GM21528 (cell line): ENCODE data around the gene DLG2.
"Not testable (repeated sequence)": the region's sequence is repeated elsewhere in the genome, so short reads cannot be mapped to it uniquely, and the experiment has no call there.

Experiments used
- ATAC-seq: cut with Tn5 transposase; IDR thresholded peaks from one replicate; pipeline ENCODE4 v1.9.1; 2021; ENCODE audit warnings: mild to moderate bottlenecking, moderate library complexity; ENCODE audit not compliant: unreplicated experiment, low FRiP score

DLG2 gene

GRCh38 chr11:83809274-83809673 is 1817.9 kb downstream of the DLG2 start:
- no peak for ATAC-seq

GRCh38 chr11:83801799-83802198 is 1825.3 kb downstream of the DLG2 start:
- ATAC-seq: no peak

GRCh38 chr11:83793310-83793709 is 1833.8 kb downstream of the DLG2 start:
- no peak for ATAC-seq

- ATAC-seq: no peak
Observed at GRCh38 chr11:83791557-83791956, 1835.6 kb downstream of the DLG2 start.

- ATAC-seq: no peak
Observed at GRCh38 chr11:83785942-83786341, 1841.2 kb downstream of the DLG2 start.

- no peak for ATAC-seq
Observed at GRCh38 chr11:83784419-83784818, 1842.7 kb downstream of the DLG2 start.

GRCh38 chr11:83782329-83782728 is 1844.8 kb downstream of the DLG2 start:
- ATAC-seq: no peak

- ATAC-seq: no peak
Observed at GRCh38 chr11:83779876-83780275, 1847.3 kb downstream of the DLG2 start.

GRCh38 chr11:83778596-83778995 is 1848.5 kb downstream of the DLG2 start:
- no peak for ATAC-seq

- no peak for ATAC-seq
Observed at GRCh38 chr11:83773950-83774880, 1852.9 kb downstream of the DLG2 start.

- ATAC-seq: no peak
Observed at GRCh38 chr11:83768489-83768888, 1858.7 kb downstream of the DLG2 start.

- no peak for ATAC-seq
Observed at GRCh38 chr11:83766932-83767331, 1860.2 kb downstream of the DLG2 start.

GRCh38 chr11:83764643-83765042 is 1862.5 kb downstream of the DLG2 start:
- no peak for ATAC-seq

- no peak for ATAC-seq
Observed at GRCh38 chr11:83760932-83761331, 1866.2 kb downstream of the DLG2 start.

GRCh38 chr11:83759148-83759547 is 1868.0 kb downstream of the DLG2 start:
- ATAC-seq: no peak

- no peak for ATAC-seq
Observed at GRCh38 chr11:83751041-83751440, 1876.1 kb downstream of the DLG2 start.

GRCh38 chr11:83746921-83747585 is 1880.1 kb downstream of the DLG2 start:
- no peak for ATAC-seq

- no peak for ATAC-seq
Observed at GRCh38 chr11:83744620-83745192, 1882.4 kb downstream of the DLG2 start.

GRCh38 chr11:83736684-83737083 is 1890.5 kb downstream of the DLG2 start:
- no peak for ATAC-seq

- ATAC-seq: no peak
Observed at GRCh38 chr11:83734120-83734519, 1893.0 kb downstream of the DLG2 start.

- not testable (repeated sequence) for ATAC-seq
Observed at GRCh38 chr11:83731288-83731687, 1895.9 kb downstream of the DLG2 start.
